Measurements from ENCODE around the gene SENP6. TPM values are rescaled to one million over a fixed set of nuclear protein-coding genes. Genes with fewer than 3 reads are reported as not detected.

The SENP6 gene
- polyA plus RNA-seq, 1 donor (not counting 4 experiments of a cell fraction or from before 2014, with no cell fraction given), result 41.1 TPM

DNA sequence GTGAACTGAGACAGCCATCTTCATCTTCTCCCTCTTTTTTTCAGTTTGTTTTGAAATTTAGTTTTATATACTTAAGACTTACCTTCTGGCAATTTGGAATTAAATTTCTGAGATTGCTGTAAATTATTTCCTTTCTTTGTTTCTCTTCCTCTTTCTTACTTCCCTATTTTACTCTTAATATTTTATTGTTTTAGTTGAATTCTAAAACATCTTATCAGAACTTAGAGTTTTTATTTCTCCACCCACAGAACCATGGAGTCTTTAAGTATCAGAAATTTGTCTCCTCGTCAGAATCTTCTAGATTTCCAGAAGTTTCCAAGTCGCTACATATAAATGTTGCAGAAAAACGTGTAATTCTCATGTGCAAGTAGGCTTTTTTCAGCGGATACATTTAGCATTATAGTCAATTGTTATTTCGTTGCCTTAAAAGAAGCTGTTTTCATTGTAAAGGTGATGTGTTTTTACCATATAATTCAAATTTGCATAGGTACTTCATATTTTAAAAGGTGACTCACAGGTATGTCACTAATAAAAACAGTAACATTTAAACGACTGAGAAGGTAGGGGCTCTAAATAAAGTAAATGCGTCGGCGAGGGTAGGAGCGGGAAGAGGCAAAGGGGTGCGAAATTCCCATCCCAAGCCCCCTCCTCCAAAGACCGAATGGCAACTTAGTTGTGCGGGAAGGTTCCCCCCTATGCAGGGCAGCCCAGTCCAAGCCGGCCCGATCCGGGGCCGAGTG is 146.5 kb downstream of the SENP6 start:
- Histone ChIP-seq H3K4me2 (ENCODE audit: control insufficient read depth, extremely low read depth, insufficient read depth, low read depth, low read length) (peak overlapping the region; percentile 92), H3K27ac (ENCODE audit: control insufficient read depth, insufficient read depth, low read length) (peak overlapping the region; percentile 89), H2AFZ (ENCODE audit: control insufficient read depth, low read length) (peak overlapping the region; percentile 99), H3K27me3 (ENCODE audit: control insufficient read depth, extremely low read depth, insufficient read depth, low read length) (no peaks in the 10 kb centered on the region), H3K9ac (ENCODE audit: control insufficient read depth, extremely low read depth, insufficient read depth, low read length) (peak overlapping the region; percentile 96), H3K4me1 (ENCODE audit: control insufficient read depth, extremely low read depth, insufficient read depth, low read length) (peaks cover 27% of the 10 kb centered on the region), H3K79me2 (ENCODE audit: control insufficient read depth, insufficient read depth, low read length) (peaks cover 35% of the 10 kb centered on the region), H4K20me1 (ENCODE audit: control insufficient read depth, extremely low read depth, insufficient read depth, low read length) (no peaks in the 10 kb centered on the region), H3K4me3 (ENCODE audit: control insufficient read depth in 2 of 3, extremely low read depth in 1 of 3, insufficient read depth in 2 of 3, low read depth in 1 of 3, low read length in 3 of 3) (peak overlapping the region; percentile 68 to 88 (median 87)), H3K36me3 (ENCODE audit: control insufficient read depth in 2 of 2, extremely low read depth in 1 of 2, insufficient read depth in 2 of 2, low read length in 2 of 2) (no peaks in the 10 kb centered on the region), H3K9me1 (ENCODE audit: control insufficient read depth, extremely low read depth, insufficient read depth, low read length) (no peaks in the 10 kb centered on the region), H3K9me3 (ENCODE audit: control insufficient read depth, low read depth, low read length) (no peaks in the 10 kb centered on the region)
- dilution Hi-C loops (cut with MboI; ENCODE audit: extremely low pct_ligation_motif_present, low sequenced_read_pairs), result no loop called here
- TF ChIP-seq CTCF (optimal IDR thresholded peaks at IDR 0.05 in 1 of 3, IDR thresholded peaks at IDR 0.05 in 1 of 3, conservative IDR thresholded peaks at IDR 0.05 in 1 of 3; ENCODE audit: extremely low read depth in 1 of 3, insufficient read depth in 2 of 3, low read length in 3 of 3), result no peak
- no peak for TF ChIP-seq EZH2 (IDR thresholded peaks at IDR 0.05; ENCODE audit: low read length)
- FAIRE-seq (peak; percentile 26), DNase-seq (ENCODE audit: low read depth, low spot score) (no peak)

DNA sequence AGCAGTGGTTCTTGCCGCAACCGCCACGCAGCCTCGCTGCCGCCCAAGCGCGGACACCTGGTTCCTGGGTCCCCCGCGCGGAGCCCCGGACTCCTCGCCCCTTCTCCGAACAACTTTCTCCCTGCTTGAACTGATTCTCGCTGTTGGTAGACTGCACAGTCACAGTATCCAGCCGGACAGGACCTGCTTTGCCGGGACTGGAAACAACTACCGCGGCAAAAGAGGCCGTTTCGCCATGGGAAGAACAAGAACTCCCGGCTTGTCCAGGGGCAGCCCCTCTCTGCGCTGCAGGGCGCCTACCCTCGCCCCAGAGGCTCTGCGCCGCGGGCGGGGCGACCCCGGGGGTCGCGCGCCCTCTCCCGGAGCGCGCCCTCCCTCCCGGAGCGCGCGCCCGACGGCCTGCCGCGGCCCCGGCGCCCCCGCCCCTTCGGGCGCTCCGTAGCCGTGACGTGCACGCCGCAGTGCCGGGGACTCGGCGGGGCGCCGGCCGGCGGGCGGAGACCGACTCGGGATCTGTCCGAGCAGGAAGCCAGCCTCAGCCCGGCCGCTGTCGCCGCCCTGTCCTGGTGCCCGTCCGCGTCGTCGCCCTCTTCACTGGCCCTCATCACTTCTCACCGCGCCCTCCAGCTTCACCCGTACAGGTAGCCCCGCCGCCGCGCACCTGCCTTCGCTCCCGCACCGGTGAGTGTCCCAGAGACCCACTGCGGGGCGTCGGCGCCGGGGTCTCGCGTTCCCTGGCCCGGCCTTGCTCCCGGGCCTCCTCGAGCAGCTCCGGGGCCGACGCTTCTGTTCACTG is 147.3 kb downstream of the SENP6 start, which contains the start of gene MYO6:
Gene MYO6, plus strand, starts transcription at position 497 of the 796 bp plus-strand sequence. CDS start 68,309 bp downstream, outside the sequence.
- no peaks in the 10 kb centered on the region for H3K9me3 ChIP-seq (ENCODE audit: control insufficient read depth, low read depth, low read length)
- no peaks in the 10 kb centered on the region for H3K36me3 ChIP-seq (ENCODE audit: control insufficient read depth in 2 of 2, extremely low read depth in 1 of 2, insufficient read depth in 2 of 2, low read length in 2 of 2)
- no peak for FAIRE-seq

More for the DNA sequence above, 147.3 kb downstream of the SENP6 start, which contains the start of gene MYO6:
- Histone ChIP-seq H3K4me1 (ENCODE audit: control insufficient read depth, extremely low read depth, insufficient read depth, low read length) (peaks cover 34% of the 10 kb centered on the region), H3K79me2 (ENCODE audit: control insufficient read depth, insufficient read depth, low read length) (peaks cover 37% of the 10 kb centered on the region), H3K9ac (ENCODE audit: control insufficient read depth, extremely low read depth, insufficient read depth, low read length) (peak within 1 kb of the TSS; percentile 96), H3K27me3 (ENCODE audit: control insufficient read depth, extremely low read depth, insufficient read depth, low read length) (no peaks in the 10 kb centered on the region), H3K4me2 (ENCODE audit: control insufficient read depth, extremely low read depth, insufficient read depth, low read depth, low read length) (peak within 1 kb of the TSS; percentile 92), H3K27ac (ENCODE audit: control insufficient read depth, insufficient read depth, low read length) (peak within 1 kb of the TSS; percentile 89), H2AFZ (ENCODE audit: control insufficient read depth, low read length) (peak within 1 kb of the TSS; percentile 99), H3K9me1 (ENCODE audit: control insufficient read depth, extremely low read depth, insufficient read depth, low read length) (no peaks in the 10 kb centered on the region), H4K20me1 (ENCODE audit: control insufficient read depth, extremely low read depth, insufficient read depth, low read length) (no peaks in the 10 kb centered on the region), H3K4me3 (ENCODE audit: control insufficient read depth in 2 of 3, extremely low read depth in 1 of 3, insufficient read depth in 2 of 3, low read depth in 1 of 3, low read length in 3 of 3) (peak within 1 kb of the TSS; percentile 68 to 88 (median 87))
- TF ChIP-seq EZH2 (IDR thresholded peaks at IDR 0.05; ENCODE audit: low read length) (no peak), CTCF (optimal IDR thresholded peaks at IDR 0.05 in 1 of 3, IDR thresholded peaks at IDR 0.05 in 1 of 3, conservative IDR thresholded peaks at IDR 0.05 in 1 of 3; ENCODE audit: extremely low read depth in 1 of 3, insufficient read depth in 2 of 3, low read length in 3 of 3) (no peak)
- dilution Hi-C loops (cut with MboI; ENCODE audit: extremely low pct_ligation_motif_present, low sequenced_read_pairs), result no loop called here
- no peak for DNase-seq (ENCODE audit: low read depth, low spot score)

Measured in keratinocyte (primary cell).